ENCODE data around the gene RICTOR. TPM values are rescaled to one million over a fixed set of nuclear protein-coding genes. Genes with fewer than 3 reads are reported as not detected.

RICTOR gene
- total and polyA plus RNA-seq, 9 of the 15 experiments (the other 6 are each of a cell fraction or from before 2014, with no cell fraction given) = 13.9 to 46.6 (median 22.6) TPM

- TF ChIP-seq THAP12 (CRISPR knock-in tag; IDR thresholded peaks at IDR 0.05) (no peak), HMBOX1 (IDR thresholded peaks at IDR 0.05) (peak; percentile 61; the same call in 1 of the 2 replicates), MTA2 (IDR thresholded peaks at IDR 0.05; ENCODE audit: low read depth) (no peak), ZNF134 (CRISPR knock-in tag; conservative IDR thresholded peaks at IDR 0.05) (no peak), LCOR (CRISPR knock-in tag; IDR thresholded peaks at IDR 0.05) (no peak), SMC3 (conservative IDR thresholded peaks at IDR 0.05; ENCODE audit: insufficient read depth, low read depth, low read length) (no peak), PHF8 (IDR thresholded peaks at IDR 0.05; ENCODE audit: borderline replicate concordance, low read length) (no peak), MEF2A (IDR thresholded peaks at IDR 0.05; ENCODE audit: control insufficient read depth, low read depth, low read length) (no peak), PBX2 (CRISPR knock-in tag; IDR thresholded peaks at IDR 0.05; ENCODE audit: low read depth) (no peak), PBX2 (tag; conservative IDR thresholded peaks at IDR 0.05; ENCODE audit: low read depth) (peak; percentile 87), ARNT (IDR thresholded peaks at IDR 0.05) (no peak), C11orf30 (IDR thresholded peaks at IDR 0.05; ENCODE audit: low read depth) (no peak), PKNOX1 (IDR thresholded peaks at IDR 0.05) (no peak), ZNF121 (CRISPR knock-in tag; conservative IDR thresholded peaks at IDR 0.05) (no peak), SIX5 (IDR thresholded peaks at IDR 0.05; ENCODE audit: borderline replicate concordance in 1 of 2, insufficient read depth in 1 of 2, low read depth in 1 of 2, low read length in 2 of 2) (no peak), MCM7 (IDR thresholded peaks at IDR 0.05) (no peak), NCOA1 (IDR thresholded peaks at IDR 0.05; ENCODE audit: low read depth) (no peak; the same call in 1 of the 2 replicates), MTF1 (CRISPR knock-in tag; IDR thresholded peaks at IDR 0.05; ENCODE audit: borderline replicate concordance) (no peak), DACH1 (IDR thresholded peaks at IDR 0.05; ENCODE audit: partially characterized antibody) (no peak), PHB2 (IDR thresholded peaks at IDR 0.05; ENCODE audit: low read depth) (no peak), RFX5 (IDR thresholded peaks at IDR 0.05; ENCODE audit: low read depth, low read length) (no peak), PHTF2 (CRISPR knock-in tag; IDR thresholded peaks at IDR 0.05) (no peak), ZNF586 (CRISPR knock-in tag; conservative IDR thresholded peaks at IDR 0.05) (no peak)
These were observed 1.1 kb downstream of the RICTOR start (continued) for GRCh38 chr5:39072925-39073766.
